H9 (cell line): ENCODE data around the gene EFCAB10. TPM values are rescaled to one million over a fixed set of nuclear protein-coding genes. Genes with fewer than 3 reads are reported as not detected.

Source experiments
- DNase-seq: peaks from one replicate; pipeline ENCODE4 v3.0.0-alpha.2; 2017
- H2AFZ ChIP-seq: one replicate; pipeline ENCODE4 v1.6.1; 2013; ENCODE audit warnings: mild to moderate bottlenecking, low read length, control low read depth, moderate library complexity
- H2AK5ac ChIP-seq: 2 replicates; pipeline ENCODE4 v1.6.1; 2013; ENCODE audit warnings: low read length, control low read depth, mixed read lengths; ENCODE audit not compliant: insufficient read length
- H2BK120ac ChIP-seq: one replicate; pipeline ENCODE4 v1.6.1; 2013; ENCODE audit warnings: low read depth, mild to moderate bottlenecking, low read length, control low read depth, inconsistent platforms; ENCODE audit not compliant: poor library complexity, severe bottlenecking
- H2BK12ac ChIP-seq: 2 replicates; pipeline ENCODE4 v1.6.1; 2013; ENCODE audit warnings: low read length, control low read depth, mixed read lengths, low read depth; ENCODE audit not compliant: insufficient read length
- H2BK15ac ChIP-seq: 2 replicates; pipeline ENCODE4 v1.6.1; 2013; ENCODE audit warnings: low read depth, low read length, control low read depth
- H2BK20ac ChIP-seq: one replicate; pipeline ENCODE4 v1.6.1; 2013; ENCODE audit warnings: low read depth, mild to moderate bottlenecking, low read length, control low read depth, inconsistent platforms; ENCODE audit not compliant: poor library complexity, severe bottlenecking
- H2BK5ac ChIP-seq: 2 replicates; pipeline ENCODE4 v1.6.1; 2013; ENCODE audit warnings: low read length, control low read depth, mixed read lengths; ENCODE audit not compliant: insufficient read length
- H3K14ac ChIP-seq: 2 replicates; pipeline ENCODE4 v1.6.1; 2013; ENCODE audit warnings: low read length, control low read depth; ENCODE audit not compliant: insufficient read depth
- H3K18ac ChIP-seq: 2 replicates; pipeline ENCODE4 v1.6.1; 2013; ENCODE audit warnings: low read depth, mild to moderate bottlenecking, mixed read lengths, low read length, control low read depth; ENCODE audit not compliant: insufficient read length
- H3K23ac ChIP-seq: 2 replicates; pipeline ENCODE4 v1.6.1; 2013; ENCODE audit warnings: low read length, control low read depth, mixed read lengths, low read depth; ENCODE audit not compliant: insufficient read length
- H3K23me2 ChIP-seq: 2 replicates; pipeline ENCODE4 v1.6.1; 2013; ENCODE audit warnings: low read depth, mild to moderate bottlenecking, mixed read lengths, low read length, control low read depth; ENCODE audit not compliant: insufficient read length, poor library complexity, severe bottlenecking
- H3K27ac ChIP-seq: 2 replicates; pipeline ENCODE4 v1.5.1; 2013; ENCODE audit warnings: low read length, control low read depth, mixed read lengths, low read depth; ENCODE audit not compliant: insufficient read length
- H3K27me3 ChIP-seq: 2 replicates; pipeline ENCODE4 v1.6.1; 2013; ENCODE audit warnings: low read length, control low read depth, inconsistent platforms; ENCODE audit not compliant: insufficient read depth
- H3K4ac ChIP-seq: 2 replicates; pipeline ENCODE4 v1.6.1; 2013; ENCODE audit warnings: low read depth, mild to moderate bottlenecking, control low read depth, inconsistent platforms, low read length, moderate library complexity
- H3K4me1 ChIP-seq: 2 replicates; pipeline ENCODE4 v1.6.1; 2013; ENCODE audit warnings: low read length, control low read depth, inconsistent platforms; ENCODE audit not compliant: insufficient read depth
- H3K4me2 ChIP-seq: 2 replicates; pipeline ENCODE4 v1.6.1; 2013; ENCODE audit warnings: low read length, control low read depth, mixed read lengths; ENCODE audit not compliant: insufficient read length, insufficient read depth
- H3K56ac ChIP-seq: 2 replicates; pipeline ENCODE4 v1.6.1; 2013; ENCODE audit warnings: low read depth, mild to moderate bottlenecking, mixed read lengths, low read length, control low read depth; ENCODE audit not compliant: insufficient read length
- H3K79me1 ChIP-seq: 2 replicates; pipeline ENCODE4 v1.6.1; 2013; ENCODE audit warnings: low read depth, mild to moderate bottlenecking, moderate library complexity, low read length, control low read depth, inconsistent platforms; ENCODE audit not compliant: insufficient read depth, poor library complexity, severe bottlenecking
- H3K79me2 ChIP-seq: 2 replicates; pipeline ENCODE4 v1.6.1; 2013; ENCODE audit warnings: low read length, control low read depth, inconsistent platforms; ENCODE audit not compliant: insufficient read depth
- H3K9ac ChIP-seq: 2 replicates; pipeline ENCODE4 v1.6.1; 2013; ENCODE audit warnings: low read length, control low read depth, mixed read lengths; ENCODE audit not compliant: insufficient read length; ENCODE audit errors: extremely low read depth
- H3K9me3 ChIP-seq: one replicate; pipeline ENCODE4 v1.6.1; 2013; ENCODE audit warnings: low read depth, low read length, inconsistent platforms; ENCODE audit not compliant: control insufficient read depth
- H3T11ph ChIP-seq: one replicate; pipeline ENCODE4 v1.6.1; 2013; ENCODE audit warnings: mild to moderate bottlenecking, low read length, control low read depth, inconsistent platforms
- H4K20me1 ChIP-seq: one replicate; pipeline ENCODE4 v1.6.1; 2013; ENCODE audit not compliant: control insufficient read depth, insufficient read length, insufficient read depth
- H4K5ac ChIP-seq: 2 replicates; pipeline ENCODE4 v1.6.1; 2013; ENCODE audit warnings: low read depth, mild to moderate bottlenecking, mixed read lengths, low read length, control low read depth; ENCODE audit not compliant: insufficient read length
- H4K8ac ChIP-seq: replicated peaks from 2 replicates; pipeline ENCODE4 v1.6.1; 2013; ENCODE audit warnings: low read length, control low read depth, mixed read lengths, low read depth; ENCODE audit not compliant: insufficient read length
- H4K91ac ChIP-seq: 2 replicates; pipeline ENCODE4 v1.6.1; 2013; ENCODE audit warnings: low read depth, mild to moderate bottlenecking, moderate library complexity, mixed read lengths, low read length, control low read depth; ENCODE audit not compliant: insufficient read length
- H3K27ac Mint-ChIP-seq, 3 experiments: 2 replicates in 2 of 3; 3 replicates in 1 of 3; pipeline ENCODE4 v1.8.0; 2020 to 2021; ENCODE audit warnings: mixed read lengths in 3 of 3, mild to moderate bottlenecking in 1 of 3, moderate library complexity in 1 of 3
- H3K27me3 Mint-ChIP-seq: 2 replicates; pipeline ENCODE4 v1.8.0; 2021; ENCODE audit warnings: low read depth, mild to moderate bottlenecking, moderate library complexity, mixed read lengths
- H3K36me3 Mint-ChIP-seq, 3 experiments: 2 replicates in 2 of 3; 3 replicates in 1 of 3; pipeline ENCODE4 v1.8.0; 2020 to 2021; ENCODE audit warnings: low read depth in 3 of 3, mixed read lengths in 3 of 3; ENCODE audit not compliant: insufficient read depth in 1 of 3
- H3K4me1 Mint-ChIP-seq, 2 experiments: 2 replicates each; pipeline ENCODE4 v1.8.0; 2020; ENCODE audit warnings: mixed read lengths in 2 of 2
- H3K4me3 Mint-ChIP-seq, 2 experiments: 2 replicates in 1 of 2; 3 replicates in 1 of 2; pipeline ENCODE4 v1.8.0; 2020 to 2021; ENCODE audit warnings: mild to moderate bottlenecking in 2 of 2, mixed read lengths in 2 of 2, moderate library complexity in 1 of 2
- H3K9me3 Mint-ChIP-seq, 2 experiments: 2 replicates in 1 of 2; 3 replicates in 1 of 2; pipeline ENCODE4 v1.8.0; 2020; ENCODE audit warnings: mild to moderate bottlenecking in 2 of 2, mixed read lengths in 2 of 2, moderate library complexity in 1 of 2
- CTCF ChIP-seq: fragments of 200-600 bp; sonication (generic); conservative IDR thresholded peaks from 3 replicates; pipeline ENCODE4 v1.8.0; 2021; ENCODE audit warnings: antibody characterized with exemption, mild to moderate bottlenecking
- WGBS: extraction: QIAGEN DNeasy Blood & Tissue Kit; methylation state at CpG from one replicate; pipeline ENCODE4 v1.1.7; 2013; ENCODE audit warnings: missing lambda C conversion rate, low lambda C conversion rate, mixed read lengths; ENCODE audit not compliant: insufficient read length; ENCODE audit errors: extremely low coverage; 5-methylcytosine and 5-hydroxymethylcytosine counted together
- total RNA-seq: library from RNA; stranded (reverse); gene quantifications from 2 replicates; pipeline ENCODE4 v1.2.1, GENCODE V29; 2021

The EFCAB10 gene
- total RNA-seq, 1 experiment from 2014 or later: 1.5 TPM

GRCh38 chr7:105613611-105614330 lies 32.5 kb upstream of the EFCAB10 start:
- Histone ChIP-seq H3K79me2 (no peaks in the 10 kb centered on the region), H3K56ac (no peak overlapping the region), H3K27me3 (no peaks in the 10 kb centered on the region), H2AK5ac (no peak overlapping the region), H3K4ac (no peak overlapping the region), H3K4me2 (no peak overlapping the region), H3K9me3 (no peaks in the 10 kb centered on the region), H3K14ac (no peak overlapping the region), H2BK5ac (no peak overlapping the region), H3K18ac (no peak overlapping the region), H4K20me1 (no peaks in the 10 kb centered on the region), H2BK15ac (no peak overlapping the region), H3T11ph (no peak overlapping the region), H3K27ac (no peak overlapping the region), H4K91ac (no peak overlapping the region), H2BK120ac (no peak overlapping the region), H2AFZ (no peak overlapping the region), H3K79me1 (no peaks in the 10 kb centered on the region), H2BK20ac (no peak overlapping the region), H4K8ac (no peak overlapping the region), H3K4me1 (no peaks in the 10 kb centered on the region), H2BK12ac (no peak overlapping the region), H3K9ac (no peak overlapping the region), H3K23ac (no peak overlapping the region), H4K5ac (no peak overlapping the region), H3K23me2 (no peaks in the 10 kb centered on the region)
- Mint-ChIP-seq H3K4me3 (no peak overlapping the region; a peak in 1 of 5 replicates), H3K9me3 (no peaks in the 10 kb centered on the region; a peak in 1 of 5 replicates), H3K27ac (peak overlapping the region in 2 of 3 experiments; percentile 13 to 59; a peak in 4 of 7 replicates), H3K27me3 (no peaks in the 10 kb centered on the region), H3K36me3 (peaks cover 14 to 41% (median 40%) of the 10 kb centered on the region in 3 experiments), H3K4me1 (peaks cover 3 to 17% of the 10 kb centered on the region in 2 experiments)
- DNase-seq: no peak
- no CpG with 5 or more reads among the region's 32 CpGs for WGBS
- TF ChIP-seq CTCF: no peak
